HG03159 (cell line): Measurements from ENCODE around the gene BCOR.

ENCODE experiments used
- ATAC-seq: cut with Tn5 transposase; IDR thresholded peaks from one replicate; pipeline ENCODE4 v1.9.1; 2021; ENCODE audit warnings: mild to moderate bottlenecking, moderate library complexity; ENCODE audit not compliant: unreplicated experiment

BCOR gene

GRCh38 chrX:40007131-40007755 is 90.5 kb downstream of the BCOR start:
- ATAC-seq = no peak

- ATAC-seq = no peak
Observed at GRCh38 chrX:40006106-40007017, 91.4 kb downstream of the BCOR start.

DNA sequence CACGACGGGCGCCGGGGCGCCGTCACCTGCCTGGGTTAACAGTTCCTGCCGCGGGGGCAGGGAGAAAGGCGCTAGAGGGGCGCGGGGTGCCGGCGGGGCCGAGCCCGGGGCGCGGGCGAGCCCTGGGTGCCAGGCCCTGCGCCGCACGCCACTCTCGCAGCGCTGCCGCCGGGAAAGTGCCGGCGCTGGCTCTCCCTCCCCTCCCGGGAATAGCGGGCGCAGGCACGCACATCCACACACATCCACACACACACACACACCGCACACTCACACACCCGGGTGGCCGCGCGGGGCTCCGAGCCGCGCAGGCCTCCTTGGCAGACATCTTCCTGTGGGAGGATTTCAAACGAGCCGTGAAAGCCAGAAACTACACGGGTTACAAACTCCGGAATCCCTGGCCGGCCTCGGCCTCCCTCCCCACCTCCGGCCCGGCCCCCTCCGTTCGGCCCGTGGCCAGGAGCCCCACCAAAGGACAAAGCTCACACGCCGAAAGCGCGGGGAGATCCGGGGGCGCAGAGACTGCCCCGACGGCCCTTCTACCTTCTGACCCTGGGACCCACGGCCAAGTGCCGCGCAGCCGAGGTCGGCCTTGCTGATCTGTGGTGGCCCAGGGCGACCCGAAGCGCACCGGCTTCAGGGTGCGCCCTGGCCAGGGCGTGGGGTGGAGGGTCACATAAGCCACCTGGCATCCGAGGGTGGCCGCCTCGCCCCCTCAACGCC is 92.3 kb downstream of the BCOR start:
- ATAC-seq = no peak

GRCh38 chrX:40004921-40005291 is 92.9 kb downstream of the BCOR start:
- ATAC-seq = no peak

GRCh38 chrX:40004246-40004535 is 93.6 kb downstream of the BCOR start:
- no peak for ATAC-seq

DNA sequence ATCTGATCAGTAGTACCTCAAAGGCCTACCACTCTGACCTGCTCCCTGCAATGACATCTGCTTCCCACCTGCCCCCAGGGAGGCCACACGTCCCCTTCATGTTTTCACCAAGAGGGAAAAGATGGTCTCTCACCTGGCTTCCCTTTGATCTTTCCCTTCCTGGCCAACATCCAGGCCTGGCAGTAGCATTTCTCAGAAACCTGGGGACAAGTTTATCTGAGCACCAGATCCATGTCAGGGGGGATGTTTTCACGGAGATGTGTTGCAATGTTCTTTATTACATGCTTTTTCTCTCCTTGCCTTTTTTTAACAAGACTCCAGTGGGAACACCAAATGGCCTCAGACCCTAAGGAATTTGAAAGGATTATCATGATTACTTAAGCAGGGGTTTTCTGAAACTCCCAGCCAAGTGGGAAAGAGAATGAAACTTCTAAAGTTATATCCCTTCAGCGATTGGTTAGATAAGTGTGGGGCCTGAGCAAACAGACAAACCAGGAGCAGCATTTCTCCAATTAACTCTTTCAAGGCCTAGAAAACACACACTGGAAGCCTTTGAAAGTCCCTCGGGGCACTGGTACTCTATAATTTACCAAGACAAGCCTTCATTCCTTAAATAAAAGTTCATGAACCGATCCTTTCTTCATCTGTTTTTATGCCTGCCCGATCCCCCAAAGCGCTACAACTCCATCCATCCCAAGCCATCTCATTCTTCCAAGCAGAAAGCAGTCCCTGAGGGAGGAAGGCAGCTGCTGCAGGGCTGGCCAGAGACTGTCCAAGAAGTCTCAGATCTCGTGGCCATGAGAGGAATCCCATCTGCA is 94.1 kb downstream of the BCOR start:
- no peak for ATAC-seq

DNA sequence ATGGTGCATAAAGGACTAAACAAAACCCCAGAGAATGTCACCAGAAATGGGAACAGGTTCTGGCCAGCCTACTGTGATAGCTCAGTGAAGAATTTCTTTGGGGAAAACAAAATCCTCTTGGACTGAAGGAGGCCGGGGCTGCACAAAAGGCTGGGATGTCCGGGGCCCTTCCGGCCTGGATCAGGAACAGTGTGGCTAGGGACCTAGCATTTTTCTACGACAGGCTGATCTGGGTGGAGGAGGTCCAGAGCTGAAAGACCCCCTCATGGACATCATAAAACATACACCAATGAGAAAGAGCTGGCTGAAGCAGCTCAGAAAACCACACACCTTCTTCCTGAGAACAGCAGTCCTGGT is 94.7 kb downstream of the BCOR start:
- no peak for ATAC-seq
